K562 (cell line): ENCODE results near the gene TOP3A. TPM values are rescaled to one million over a fixed set of nuclear protein-coding genes. Genes with fewer than 3 reads are reported as not detected.

Experiments
- ATAC-seq: fragments of 200-7000 bp; cut with Tn5 transposase; 3 replicates; pipeline ENCODE4 v1.9.1; 2020; ENCODE audit warnings: moderate library complexity
- BruUV-seq: library from RNA; stranded (reverse); fragments of 400-500 nt; replicated peaks from 2 replicates; lab custom pipeline; 2021; lab: Mats Ljungman, UMichigan
- CTCF ChIA-PET: fragments of 300-600 bp; formaldehyde crosslinking; extraction: SDS; loops from one replicate; lab custom pipeline; 2021; ENCODE audit warnings: low intra/inter-chr PET ratio; lab: Yijun Ruan, JAX
- POLR2A ChIA-PET: fragments of 300-600, 350-650 bp; sonication (Branson Sonifier 250); formaldehyde crosslinking; extraction: SDS; loops from one replicate; lab custom pipeline; 2021; ENCODE audit warnings: antibody characterized with exemption, inconsistent platforms; lab: Yijun Ruan, JAX
- DNase-seq, 4 experiments: peaks; one replicate each; pipeline versions ENCODE4 v3.0.0 to v3.0.0-alpha.2; 2011 to 2018; ENCODE audit warnings: low spot score in 3 of 4, mixed read lengths in 3 of 4; ENCODE audit errors: extremely low read depth in 1 of 4
- FAIRE-seq: peaks from 2 replicates; lab custom pipeline; 2011; peaks lifted over from hg19 to GRCh38; lab: Jason Lieb, UNC
- H2AFZ ChIP-seq: 2 replicates; pipeline ENCODE4 v1.6.0; 2011; ENCODE audit warnings: low read depth, low read length, control low read depth, inconsistent platforms
- H3K27ac ChIP-seq: fragments of 200-600 bp; 3 replicates; pipeline ENCODE4 v1.8.0; 2011; ENCODE audit warnings: low read depth, mild to moderate bottlenecking, control low read depth, inconsistent platforms, low read length, moderate library complexity, mixed read lengths; ENCODE audit errors: extremely low read depth
- H3K27me3 ChIP-seq, 2 experiments: fragments of 300-600 bp in 1 of 2; 2 replicates in 1 of 2; 3 replicates in 1 of 2; pipeline versions ENCODE4 v1.6.0 to v1.8.0; 2011; ENCODE audit warnings: inconsistent platforms in 2 of 2, low read length in 2 of 2, mild to moderate bottlenecking in 1 of 2, mixed read lengths in 1 of 2, moderate library complexity in 1 of 2; ENCODE audit not compliant: control insufficient read depth in 2 of 2, insufficient read depth in 2 of 2
- H3K36me3 ChIP-seq: fragments of 300-600 bp; 3 replicates; pipeline ENCODE4 v1.8.0; 2011; ENCODE audit warnings: mild to moderate bottlenecking, low read length, inconsistent platforms; ENCODE audit not compliant: control insufficient read depth, insufficient read depth
- H3K4me1 ChIP-seq, 2 experiments: fragments of 200-600 bp in 1 of 2; replicated peaks in 1 of 2; 2 replicates in 1 of 2; 3 replicates in 1 of 2; pipeline versions ENCODE4 v1.5.1 to v1.8.0; 2011; ENCODE audit warnings: inconsistent platforms in 2 of 2, low read length in 2 of 2, mild to moderate bottlenecking in 1 of 2, mixed read lengths in 1 of 2, moderate library complexity in 1 of 2; ENCODE audit not compliant: control insufficient read depth in 2 of 2, insufficient read depth in 2 of 2
- H3K4me2 ChIP-seq: 2 replicates; pipeline ENCODE4 v1.6.1; 2011; ENCODE audit warnings: low read length, control low read depth, inconsistent platforms, mixed read lengths; ENCODE audit not compliant: insufficient read depth
- H3K4me3 ChIP-seq: fragments of 200-600 bp; sonication (generic), shearing (Covaris generic); 2 replicates; pipeline ENCODE4 v1.5.1; 2016; ENCODE audit warnings: control low read depth, inconsistent platforms
- H3K79me2 ChIP-seq: fragments of 200-600 bp; 3 replicates; pipeline ENCODE4 v1.8.0; 2011; ENCODE audit warnings: low read length, inconsistent platforms; ENCODE audit not compliant: control insufficient read depth, insufficient read depth
- H3K9ac ChIP-seq, 2 experiments: 2 replicates each; pipeline versions ENCODE4 v1.6.0 to v1.6.1; 2011; ENCODE audit warnings: low read depth in 2 of 2, low read length in 2 of 2, control low read depth in 1 of 2, inconsistent platforms in 1 of 2, mild to moderate bottlenecking in 1 of 2, mixed read lengths in 1 of 2; ENCODE audit not compliant: insufficient read depth in 1 of 2
- H3K9me1 ChIP-seq: one replicate; pipeline ENCODE4 v1.6.0; 2011; ENCODE audit warnings: inconsistent platforms, mild to moderate bottlenecking, low read length, moderate library complexity; ENCODE audit not compliant: control insufficient read depth, insufficient read depth
- H3K9me3 ChIP-seq: replicated peaks from 2 replicates; pipeline ENCODE4 v1.5.1; 2011; ENCODE audit warnings: low read depth, low read length, inconsistent platforms; ENCODE audit not compliant: control insufficient read depth, insufficient read depth
- H4K20me1 ChIP-seq: replicated peaks from 2 replicates; pipeline ENCODE4 v1.6.1; 2011; ENCODE audit warnings: low read length, inconsistent platforms, mixed read lengths; ENCODE audit not compliant: control insufficient read depth, insufficient read depth
- CTCF ChIP-seq, 3 experiments: IDR thresholded peaks in 2 of 3; conservative IDR thresholded peaks in 1 of 3; 2 replicates each; pipeline ENCODE4 v1.5.1; 2011 to 2012; ENCODE audit warnings: low read length in 3 of 3, mild to moderate bottlenecking in 3 of 3, control low read depth in 2 of 3, improper control_type of control experiment in 1 of 3, inconsistent platforms in 1 of 3, low read depth in 1 of 3, mixed read lengths in 1 of 3, moderate library complexity in 1 of 3; ENCODE audit not compliant: insufficient read depth in 2 of 3
- GABPB2 ChIP-seq: fragments of 250-450 bp; sonication (Bioruptor Pico); conservative IDR thresholded peaks from 2 replicates; pipeline ENCODE4 v1.5.1; 2021; ENCODE audit warnings: mild to moderate bottlenecking
- MEIS2 ChIP-seq: fragments of 450-650 bp; IDR thresholded peaks from 2 replicates; pipeline ENCODE4 v1.6.1; 2014; ENCODE audit warnings: mild to moderate bottlenecking; ENCODE audit not compliant: partially characterized antibody
- RAD21 ChIP-seq, 2 experiments: fragments of 250-450 bp in 1 of 2; fragments of 450-650 bp in 1 of 2; sonication (Bioruptor Pico) in 1 of 2; formaldehyde crosslinking in 1 of 2; IDR thresholded peaks in 1 of 2; conservative IDR thresholded peaks in 1 of 2; 2 replicates each; pipeline versions ENCODE4 v1.4.0 to v1.8.0; 2020 to 2022; ENCODE audit warnings: mild to moderate bottlenecking in 2 of 2, moderate library complexity in 1 of 2
- WGBS: fragments of 100-300 bp; shearing (Covaris generic); methylation state at CpG from one replicate; pipeline ENCODE4 v1.1.6; 2016; ENCODE audit warnings: low coverage, mixed read lengths; ENCODE audit not compliant: insufficient coverage; ENCODE audit errors: missing lambda C conversion rate; 5-methylcytosine and 5-hydroxymethylcytosine counted together
- in situ Hi-C: fragments of 300-500 bp; cut with MboI; formaldehyde crosslinking; loops from 4 replicates; pipeline ENCODE4 v1.15.0; 2018; ENCODE audit warnings: inconsistent platforms, mixed read lengths
- intact Hi-C: fragments of 100-400 bp; cut with micrococcal nuclease; formaldehyde crosslinking; loops from 2 replicates; pipeline ENCODE4 v1.14.2; 2022
- polyA plus RNA-seq, 8 experiments: library from polyadenylated mRNA; depleted of rRNA in 4 of 8; stranded (reverse) in 5 of 8; unstranded in 3 of 8; fragments of >200 nt; fragmentation: Nextera tagmentation in 2 of 8; fragmentation: Illumina TruSeq in 1 of 8; extraction: Ambion mirVana in 2 of 8; extraction: Trizol in 1 of 8; gene quantifications; 2 replicates each; pipeline versions ENCODE4 v1.2.1 to v1.2.3, GENCODE V29; 2011 to 2014; ENCODE audit warnings: inconsistent platforms in 1 of 8, missing spikeins in 1 of 8
- total RNA-seq, 7 experiments: library from RNA; depleted of rRNA in 6 of 7; stranded (reverse); fragments of >200 nt in 6 of 7; fragmentation: Illumina TruSeq in 2 of 7; extraction: Trizol in 2 of 7; gene quantifications; 2 replicates each; pipeline versions ENCODE4 v1.2.1 to v1.2.3, GENCODE V29; 2011 to 2021; ENCODE audit warnings: low replicate concordance in 1 of 7

TOP3A gene
- total and polyA plus RNA-seq, 9 of the 15 experiments (the other 6 are each of a cell fraction or from before 2014, with no cell fraction given), result 5.2 to 49.7 (median 24.7) TPM

GRCh38 chr17:18321309-18321708, 6.5 kb upstream of the TOP3A start:
- peaks cover 47% of the 10 kb centered on the region; the same call in 2 of the 3 replicates for H3K36me3 ChIP-seq
- peak; percentile 31 for TF ChIP-seq MEIS2
- no peak for TF ChIP-seq GABPB2 (CRISPR knock-in tag)
- TF ChIP-seq RAD21 (CRISPR knock-in tag; conservative IDR thresholded peaks at IDR 0.05 in 1 of 2, IDR thresholded peaks at IDR 0.05 in 1 of 2), result peak in 1 of 2 experiments; percentile 27; a peak in 1 of 4 replicates
- TF ChIP-seq CTCF (IDR thresholded peaks at IDR 0.05 in 2 of 3, conservative IDR thresholded peaks at IDR 0.05 in 1 of 3; ENCODE audit: insufficient read depth in 2 of 3, low read depth in 1 of 3, low read length in 3 of 3), result peak; percentile 53 to 80 (median 57); a peak in 5 of 6 replicates
- peak; percentile 32 to 62 (median 42) for DNase-seq
- H3K4me2 ChIP-seq, result no peak overlapping the region
- intact Hi-C loops, result loop anchor here (10.0 kb wide), 1 partner anchor 177 kb away; no protein-coding TSS in a partner anchor
- POLR2A ChIA-PET, result interaction anchor here (0.9 kb wide), 1 partner anchor 65 kb away, joined by 3 read pairs; no protein-coding TSS in a partner anchor
- CTCF ChIA-PET, result no interaction called here
- H3K9me3 ChIP-seq, result no peaks in the 10 kb centered on the region
- H3K4me1 ChIP-seq, result peaks cover 19 to 21% of the 10 kb centered on the region in 2 experiments; a peak in 4 of 5 replicates
- 47% methylated on average over 5 of the region's 5 CpGs for WGBS
- no peak overlapping the region for H3K27ac ChIP-seq
- BruUV-seq, result no TSS peak
- in situ Hi-C loops, result no loop called here
- H3K27me3 ChIP-seq, result no peaks in the 10 kb centered on the region
- H4K20me1 ChIP-seq, result peaks cover 8% of the 10 kb centered on the region
- peak; percentile 87 for FAIRE-seq
- no peak overlapping the region for H2AFZ ChIP-seq
- H3K9ac ChIP-seq, result no peak overlapping the region
- no peak overlapping the region for H3K4me3 ChIP-seq
- peaks cover 3% of the 10 kb centered on the region for H3K9me1 ChIP-seq
- peaks cover 26% of the 10 kb centered on the region for H3K79me2 ChIP-seq
- peak; percentile 87 for ATAC-seq
